ENCODE measurements around the gene DUOX2.
"Not testable (repeated sequence)": the region's sequence is repeated elsewhere in the genome, so short reads cannot be mapped to it uniquely, and the experiment has no call there.

DUOX2 gene

DNA sequence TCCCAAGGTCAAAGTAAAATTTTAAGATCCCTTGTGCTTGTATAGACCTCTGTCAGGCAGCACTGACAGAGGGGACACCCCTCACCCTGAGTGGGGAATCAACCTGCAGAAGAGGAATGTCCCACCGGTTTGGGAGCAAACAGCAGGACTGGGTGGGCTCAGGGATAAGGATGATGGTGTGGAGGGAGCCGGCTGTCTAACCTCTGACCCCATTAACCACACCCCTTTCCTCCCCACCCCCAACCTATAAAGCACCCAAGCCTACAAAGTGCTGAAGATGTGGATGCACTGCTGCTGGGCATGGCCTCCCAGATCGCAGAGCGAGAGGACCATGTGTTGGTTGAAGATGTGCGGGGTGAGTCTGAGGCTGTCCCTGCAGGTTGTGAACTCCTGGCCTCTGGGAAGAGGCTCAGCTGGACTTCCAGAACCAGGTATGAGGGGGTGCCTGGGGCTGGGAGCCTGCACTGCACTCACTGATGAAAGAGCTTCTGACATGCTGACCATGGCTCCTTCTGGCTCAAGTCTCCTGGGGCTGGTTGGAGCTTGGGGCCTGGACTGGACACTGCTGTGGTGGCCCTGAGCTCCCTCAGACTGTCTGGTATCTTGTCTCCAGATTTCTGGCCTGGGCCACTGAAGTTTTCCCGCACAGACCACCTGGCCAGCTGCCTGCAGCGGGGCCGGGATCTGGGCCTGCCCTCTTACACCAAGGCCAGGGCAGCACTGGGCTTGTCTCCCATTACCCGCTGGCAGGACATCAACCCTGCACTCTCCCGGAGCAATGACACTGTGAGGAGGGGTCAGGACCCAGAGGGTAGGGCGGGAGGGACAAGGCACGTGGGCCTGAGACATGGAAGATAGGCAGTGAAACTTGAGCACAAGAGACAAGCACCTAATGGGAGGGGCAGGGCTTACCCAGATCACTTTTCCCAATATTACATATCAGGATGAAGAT lies 25.1 kb upstream of the DUOX2 start:
- no peak for DNase-seq

- DNase-seq: no peak
These were observed 23.7 kb upstream of the DUOX2 start for GRCh38 chr15:45137703-45138102.

DNA sequence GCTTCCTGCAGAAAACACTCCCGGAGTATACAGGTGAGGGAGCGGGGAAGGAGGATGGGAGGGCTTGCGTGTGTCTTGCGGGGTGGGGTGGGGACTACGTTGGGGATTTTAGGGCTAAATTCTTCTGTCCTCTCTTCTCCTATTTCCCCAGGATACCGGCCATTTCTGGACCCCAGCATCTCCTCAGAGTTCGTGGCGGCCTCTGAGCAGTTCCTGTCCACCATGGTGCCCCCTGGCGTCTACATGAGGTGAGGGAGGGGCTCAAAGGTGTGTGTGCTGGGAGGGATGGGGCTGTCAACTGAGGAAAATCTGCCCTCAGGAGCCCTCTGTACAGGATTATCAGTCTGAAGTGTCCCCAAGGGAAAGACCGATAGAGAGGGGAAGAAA lies 22.4 kb upstream of the DUOX2 start:
- no peak for DNase-seq

DNA sequence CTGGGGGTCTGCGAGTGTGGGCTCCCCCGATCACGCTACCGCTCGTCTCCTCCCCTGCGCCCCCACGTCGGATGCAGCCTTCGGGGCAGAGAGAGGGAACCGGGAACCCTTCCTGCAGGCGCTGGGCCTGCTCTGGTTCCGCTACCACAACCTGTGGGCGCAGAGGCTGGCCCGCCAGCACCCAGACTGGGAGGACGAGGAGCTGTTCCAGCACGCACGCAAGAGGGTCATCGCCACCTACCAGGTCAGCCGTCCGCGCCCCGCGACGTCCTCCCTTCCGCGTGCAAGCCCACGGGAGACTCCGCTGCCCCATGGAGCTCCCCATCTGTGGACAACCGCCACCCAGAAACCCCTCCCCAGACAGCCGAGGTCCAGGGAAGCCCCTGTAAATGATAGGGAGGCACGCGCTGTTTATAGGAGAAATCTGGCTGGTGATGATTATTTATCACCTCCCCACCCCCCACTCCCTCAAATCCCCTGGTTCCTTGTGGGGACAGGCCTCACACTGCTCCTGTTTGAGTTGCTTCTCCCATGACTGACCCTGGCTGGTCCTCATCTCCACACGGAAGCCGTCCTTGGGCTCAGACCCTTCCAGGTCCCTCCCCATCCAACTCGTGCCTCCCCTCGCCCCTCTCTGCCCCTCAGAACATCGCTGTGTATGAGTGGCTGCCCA lies 21.9 kb upstream of the DUOX2 start:
- not testable (repeated sequence) for DNase-seq

- DNase-seq: no peak
These were observed 21.0 kb upstream of the DUOX2 start for GRCh38 chr15:45134682-45135604.

GRCh38 chr15:45134046-45134445 lies 20.1 kb upstream of the DUOX2 start:
- no peak for DNase-seq

DNA sequence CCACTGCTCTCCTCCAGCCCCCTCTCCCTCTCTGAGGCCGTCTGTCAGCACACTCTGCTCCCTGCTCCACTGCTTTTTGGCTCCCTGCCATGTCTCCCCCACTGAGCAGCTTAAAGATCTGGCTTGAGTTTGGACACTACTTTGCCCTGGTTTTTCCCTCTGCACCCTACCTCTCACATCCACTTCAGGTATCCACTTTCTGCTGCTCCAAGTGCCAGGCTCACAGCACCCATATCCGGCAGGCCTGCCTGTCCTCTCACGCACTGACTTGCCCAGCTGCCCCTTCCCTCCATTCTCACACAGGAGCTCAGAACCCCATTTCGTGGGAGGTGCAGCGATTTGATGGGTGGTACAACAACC lies 19.6 kb upstream of the DUOX2 start:
- no peak for DNase-seq

DNA sequence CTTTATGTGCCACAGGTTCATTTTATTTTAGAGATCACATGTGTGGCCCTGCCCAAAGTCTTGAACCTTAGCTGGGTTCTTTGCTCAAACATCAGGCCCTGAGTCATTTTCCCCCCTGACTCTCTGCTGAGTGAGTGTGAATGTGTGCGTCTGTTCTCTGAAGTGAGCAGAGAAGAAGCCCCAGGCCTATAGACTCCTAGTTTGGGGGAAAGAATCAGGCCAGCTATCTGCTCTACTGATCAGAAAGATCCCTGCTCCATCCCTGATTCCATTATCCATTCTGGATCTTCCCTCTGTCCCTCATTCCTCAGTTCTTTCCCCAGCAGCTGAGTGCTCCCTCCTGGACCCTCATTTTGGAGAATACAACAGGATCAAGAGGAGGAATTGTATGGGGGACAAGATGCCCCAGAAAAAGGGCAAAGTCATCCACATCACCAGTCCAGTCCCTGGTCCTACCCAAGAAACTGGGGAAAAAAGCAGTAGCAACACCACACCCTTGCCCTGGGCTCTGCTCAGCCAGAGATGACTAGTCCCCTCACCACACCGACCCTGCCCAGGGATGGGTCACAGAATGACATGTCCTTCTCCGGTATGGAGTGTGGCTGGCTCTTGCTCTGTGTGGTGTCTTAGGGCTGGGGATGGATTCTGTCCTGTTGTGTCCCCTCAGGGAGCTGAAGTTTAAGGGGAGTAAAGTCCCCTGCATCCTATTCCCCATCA lies 19.0 kb upstream of the DUOX2 start:
- DNase-seq: no peak

GRCh38 chr15:45131510-45131909 lies 17.5 kb upstream of the DUOX2 start:
- no peak for DNase-seq

GRCh38 chr15:45130291-45131000 lies 16.5 kb upstream of the DUOX2 start:
- DNase-seq: no peak

- no peak for DNase-seq
These were observed 15.7 kb upstream of the DUOX2 start, which contains the start of the genes DUOX1 and DUOXA1 for GRCh38 chr15:45129651-45130129. DUOX1 (plus strand) TSS chr15:45129994; CDS start chr15:45131967, 1,973 bp downstream. DUOXA1 (minus strand) TSS chr15:45129879; CDS start chr15:45123014, 6,865 bp downstream.

- DNase-seq: no peak
These were observed 15.1 kb upstream of the DUOX2 start for GRCh38 chr15:45128971-45129639.

DNA sequence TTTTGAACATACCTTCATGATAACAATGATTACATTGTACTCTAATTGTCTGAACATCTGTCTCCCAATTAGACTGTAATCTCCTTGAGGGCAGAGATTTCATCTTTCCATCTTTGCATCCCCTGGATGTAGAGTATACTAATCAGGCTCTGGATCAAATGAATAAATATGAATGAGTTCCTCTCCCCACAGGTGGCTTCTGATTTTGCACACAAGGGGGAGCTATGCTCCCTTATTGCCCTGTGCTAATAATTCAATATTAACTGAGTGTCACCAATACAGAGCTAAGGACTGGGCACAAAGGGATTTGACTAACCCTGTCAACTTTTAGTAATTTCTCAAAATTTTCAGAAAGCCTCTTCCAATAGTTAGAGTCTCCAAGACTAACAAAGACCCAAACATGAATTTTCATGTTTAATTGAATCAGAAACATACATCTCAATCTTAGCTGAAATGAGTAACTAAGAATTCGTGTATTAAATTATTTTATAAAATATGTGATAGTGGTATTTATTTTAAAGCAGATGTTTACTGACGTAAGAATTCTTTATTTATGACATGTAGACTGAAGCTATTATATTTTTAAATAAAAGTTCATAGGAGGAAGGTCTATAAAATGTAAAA lies 12.7 kb upstream of the DUOX2 start:
- DNase-seq: peak; percentile 14

DNA sequence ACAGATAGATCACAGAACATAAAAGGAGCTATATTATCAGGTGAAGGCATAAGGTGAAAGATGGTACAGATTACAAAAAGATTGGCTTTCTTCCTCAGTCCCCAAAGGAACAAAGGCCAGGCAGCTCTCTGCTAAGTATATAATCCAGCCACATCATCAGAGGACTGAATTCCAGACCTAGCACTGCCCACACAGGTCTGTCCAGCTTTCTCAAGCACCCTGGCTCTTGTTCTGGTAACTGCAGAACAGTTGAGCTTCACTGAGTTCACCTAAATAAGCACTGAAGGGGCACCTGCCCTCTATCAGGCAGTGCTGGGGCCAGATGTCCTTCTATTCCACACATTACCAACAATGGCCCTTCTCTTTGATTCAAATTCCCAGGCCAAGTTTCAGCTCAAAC lies 9.4 kb upstream of the DUOX2 start:
- no peak for DNase-seq

DNA sequence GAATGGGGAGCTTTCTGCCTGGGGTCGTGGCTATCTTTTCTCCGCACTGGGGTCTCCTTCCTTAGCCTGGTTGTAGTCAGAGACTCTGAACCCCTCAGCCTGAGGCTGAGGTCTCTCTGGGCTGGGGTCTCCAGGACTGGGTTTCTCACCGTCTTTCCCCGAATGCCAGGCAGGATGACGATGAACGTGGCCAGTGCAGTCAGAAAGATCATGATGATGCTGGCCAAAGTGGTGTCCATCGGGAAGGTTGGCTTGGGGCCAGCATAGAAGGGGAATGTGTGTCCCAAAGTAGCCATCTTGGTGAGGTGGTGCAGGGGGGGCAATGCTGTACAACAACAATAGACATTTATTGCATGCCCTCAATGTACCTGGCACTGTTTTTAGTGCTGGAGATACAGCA lies 8.7 kb upstream of the DUOX2 start:
- DNase-seq: no peak

DNA sequence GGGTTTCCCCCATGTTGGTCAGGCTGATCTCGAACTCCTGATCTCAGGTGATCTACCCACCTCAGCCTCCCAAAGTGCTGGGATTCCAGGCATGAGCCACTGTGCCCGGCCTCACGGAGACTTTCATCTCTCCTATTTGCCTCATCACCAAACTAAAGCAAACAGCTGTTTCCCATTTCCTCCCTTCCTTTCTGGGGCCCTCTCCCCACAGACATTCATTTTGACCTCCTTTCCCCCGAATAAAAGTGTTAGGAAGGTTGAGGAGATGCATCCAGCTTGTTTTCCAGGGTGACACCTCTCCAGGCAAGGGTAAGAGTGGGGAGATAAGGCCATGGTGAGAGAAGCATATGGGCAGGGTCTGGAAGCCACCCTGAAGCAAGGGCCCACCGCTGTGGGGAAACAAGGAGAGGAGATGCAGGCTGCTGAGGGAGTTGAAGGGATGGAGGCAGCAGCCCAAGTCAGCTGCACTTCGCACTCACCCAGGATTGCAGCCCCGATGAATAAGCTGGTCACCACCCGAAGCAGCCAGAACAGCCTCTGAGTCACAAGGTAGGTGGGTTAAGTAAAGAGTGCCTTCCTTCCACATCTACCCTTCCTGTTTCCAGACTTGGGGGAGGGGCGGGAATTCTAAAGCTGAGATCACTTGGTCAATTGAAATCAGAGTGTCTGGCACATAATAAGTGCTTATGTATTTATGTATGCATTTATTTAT lies 7.9 kb upstream of the DUOX2 start:
- no peak for DNase-seq

- DNase-seq: no peak
These were observed 7.0 kb upstream of the DUOX2 start for GRCh38 chr15:45121020-45121419.

- no peak for DNase-seq
These were observed 6.4 kb upstream of the DUOX2 start for GRCh38 chr15:45120081-45120972.

GRCh38 chr15:45118996-45119395 lies 5.0 kb upstream of the DUOX2 start:
- no peak for DNase-seq
